Spleen (tissue), 11 donors: ENCODE measurements around the gene PLEKHG1. TPM values are rescaled to one million over a fixed set of nuclear protein-coding genes. Genes with fewer than 3 reads are reported as not detected.
A peak's percentile ranks its signal among the peaks of the same experiment; 100 is the strongest.

Experiments used
- DNase-seq: peaks from one replicate; pipeline ENCODE4 v3.0.0-alpha.2; 2020
- H3K27ac ChIP-seq, 8 donors: fragments of 200-600 bp; sonication (generic) in 7 of 8; 1 replicate in 4 of 8; 2 replicates in 4 of 8; pipeline versions ENCODE4 v1.5.0 to v1.8.0; 2016 to 2021; ENCODE audit warnings: inconsistent platforms in 4 of 8, mild to moderate bottlenecking in 4 of 8, moderate library complexity in 1 of 8
- H3K27me3 ChIP-seq, 7 donors: fragments of 200-600 bp; sonication (generic) in 6 of 7; replicated peaks in 1 of 7; 1 replicate in 4 of 7; 2 replicates in 3 of 7; pipeline versions ENCODE4 v1.5.0 to v1.8.0; 2016 to 2021; ENCODE audit warnings: inconsistent platforms in 3 of 7, mild to moderate bottlenecking in 1 of 7
- H3K36me3 ChIP-seq, 6 donors: fragments of 200-600 bp; sonication (generic) in 5 of 6; 1 replicate in 4 of 6; 2 replicates in 2 of 6; pipeline versions ENCODE4 v1.5.0 to v1.8.0; 2016 to 2021; ENCODE audit warnings: inconsistent platforms in 2 of 6
- H3K4me1 ChIP-seq, 6 donors: fragments of 200-600 bp; sonication (generic) in 5 of 6; 1 replicate in 3 of 6; 2 replicates in 3 of 6; pipeline versions ENCODE4 v1.5.0 to v1.8.0; 2016 to 2021; ENCODE audit warnings: inconsistent platforms in 3 of 6
- H3K4me3 ChIP-seq, 8 donors: fragments of 200-600 bp; sonication (generic) in 7 of 8; 1 replicate in 4 of 8; 2 replicates in 4 of 8; pipeline versions ENCODE4 v1.5.0 to v1.8.0; 2016 to 2021; ENCODE audit warnings: inconsistent platforms in 4 of 8, mild to moderate bottlenecking in 4 of 8, moderate library complexity in 2 of 8
- H3K9me3 ChIP-seq, 8 donors: fragments of 200-600 bp; sonication (generic) in 7 of 8; 1 replicate in 4 of 8; 2 replicates in 4 of 8; pipeline versions ENCODE4 v1.5.0 to v1.8.0; 2016 to 2021; ENCODE audit warnings: inconsistent platforms in 4 of 8
- CTCF ChIP-seq, 11 experiments: fragments of 200-600 bp in 7 of 11; fragments of 450-650 bp in 4 of 11; sonication (generic) in 4 of 11; IDR thresholded peaks in 8 of 11; conservative IDR thresholded peaks in 3 of 11; 1 replicate in 7 of 11; 2 replicates in 4 of 11; pipeline versions ENCODE4 v1.4.0 to v1.8.0; 2016 to 2021; ENCODE audit warnings: antibody characterized with exemption in 11 of 11, inconsistent platforms in 4 of 11, mild to moderate bottlenecking in 1 of 11
- POLR2A ChIP-seq, 3 donors: fragments of 450-650 bp; IDR thresholded peaks; one replicate each; pipeline ENCODE4 v1.5.1; 2017; ENCODE audit warnings: antibody characterized with exemption in 3 of 3, mild to moderate bottlenecking in 1 of 3
- POLR2AphosphoS5 ChIP-seq, 3 donors: sonication (generic); formaldehyde crosslinking; IDR thresholded peaks; one replicate each; pipeline ENCODE4 v1.5.1; 2017; ENCODE audit warnings: antibody characterized with exemption in 3 of 3
- WGBS, 5 donors: extraction: QIAGEN DNeasy Blood & Tissue Kit in 3 of 5; methylation state at CpG; one replicate each; pipeline versions ENCODE4 v1.1.5 to v1.1.7; 2013 to 2018; 5-methylcytosine and 5-hydroxymethylcytosine counted together
- intact Hi-C: fragments of 100-400 bp; cut with DNase I; formaldehyde crosslinking; loops from one replicate; pipeline ENCODE4 v1.15.0; 2023; ENCODE audit warnings: low total_unique reads
- polyA plus RNA-seq, 3 donors: library from polyadenylated mRNA; stranded (reverse); fragments of 200-250 nt; gene quantifications; one replicate each; pipeline ENCODE4 v1.2.1, GENCODE V29; 2013
- total RNA-seq, 7 donors: library from RNA; depleted of rRNA in 3 of 7; stranded (reverse); fragments of >200 nt in 3 of 7; fragmentation: NEBNext Ultra II Directional in 4 of 7; extraction: Animal tissue kit (Norgen Biotek cat#: 25700) in 4 of 7; gene quantifications; one replicate each; pipeline versions ENCODE4 v1.1.0 to v1.2.1, GENCODE V29; 2016 to 2021
- donor health status: healthy with polysubstance abuse.
- donor health status: DM: no; HTN: no; CAD: no; lungs with moderate emphysema.
- donor health status: DM: no; HTN: no; CAD: no.
- donor health status: Bipolar disorder and iron deficiency.
- donor health status: healthy.
- donor health status: DM: no; HTN: no; CAD: no.
- donor health status: DM: yes; HTN: yes; CAD: no.

Gene PLEKHG1
- total and polyA plus RNA-seq, 10 donors, result 14.2 to 361 (median 161) TPM

DNA sequence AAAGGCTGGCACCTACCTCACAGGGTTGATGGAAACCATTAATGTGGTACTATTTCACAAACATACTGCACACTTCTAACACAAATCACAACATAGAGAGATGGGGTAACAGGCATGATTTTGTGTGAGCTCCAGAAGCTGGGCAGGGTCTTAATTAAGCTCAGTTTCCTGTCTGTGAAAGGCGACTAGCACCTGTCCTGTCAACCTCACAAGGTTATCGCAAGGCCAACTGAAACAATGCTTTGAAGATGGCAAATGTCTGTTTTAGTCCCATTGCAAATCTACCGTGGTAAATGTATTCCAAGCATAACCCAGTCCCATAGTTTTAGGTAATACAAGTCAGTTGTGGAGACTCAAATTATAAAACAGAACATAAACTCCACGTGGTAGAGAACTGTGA lies 1.3 kb upstream of the PLEKHG1 start:
- intact Hi-C loops, result no loop called here

DNA sequence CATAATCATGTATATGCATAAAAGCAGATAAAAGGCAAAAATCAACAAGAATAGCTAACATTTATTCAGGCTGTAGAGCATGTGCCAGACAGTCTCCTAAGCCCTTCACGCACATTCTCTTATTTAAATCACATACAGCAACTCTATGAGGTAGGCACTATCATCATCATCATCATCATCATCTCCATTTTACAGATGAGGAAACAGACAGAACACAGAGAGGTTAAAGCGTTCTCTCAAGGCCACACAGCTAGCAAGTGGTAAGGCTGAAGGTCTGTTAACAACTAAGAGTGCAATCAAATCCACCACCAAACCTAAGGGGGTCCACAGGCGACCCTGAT lies 857 bp upstream of the PLEKHG1 start:
- Histone ChIP-seq H3K27me3 (peaks cover 0 to 46% (median 5%) of the 10 kb centered on the region in 7 donors), H3K9me3 (no peaks in the 10 kb centered on the region), H3K4me1 (peaks cover 12 to 65% (median 37%) of the 10 kb centered on the region in 6 donors), H3K4me3 (peak overlapping the region; percentile 69 to 89 (median 75)), H3K36me3 (no peaks in the 10 kb centered on the region), H3K27ac (peak overlapping the region; percentile 90 to 99 (median 96))
- 54 to 83% (median 64%) methylated on average over 3 of the region's 3 CpGs for WGBS, 5 donors
- TF ChIP-seq CTCF (IDR thresholded peaks at IDR 0.05 in 8 of 11, conservative IDR thresholded peaks at IDR 0.05 in 3 of 11), result no peak
- TF ChIP-seq POLR2A (IDR thresholded peaks at IDR 0.05), result no peak
- TF ChIP-seq POLR2AphosphoS5 (IDR thresholded peaks at IDR 0.05), result no peak
- intact Hi-C loops, result no loop called here
- no peak for DNase-seq

More for the DNA sequence above, 1.3 kb upstream of the PLEKHG1 start:
- Histone ChIP-seq H3K27me3 (peaks cover 0 to 46% (median 5%) of the 10 kb centered on the region in 7 donors), H3K4me3 (peak overlapping the region in 1 of 8 donors; percentile 89), H3K36me3 (no peaks in the 10 kb centered on the region), H3K4me1 (peaks cover 12 to 64% (median 36%) of the 10 kb centered on the region in 6 donors), H3K27ac (peak overlapping the region in 5 of 8 donors; percentile 96 to 99 (median 97)), H3K9me3 (no peaks in the 10 kb centered on the region)
- 64 to 71% (median 66%) methylated on average over 4 of the region's 4 CpGs for WGBS, 5 donors
- no peak for DNase-seq
- no peak for TF ChIP-seq POLR2AphosphoS5 (IDR thresholded peaks at IDR 0.05)
- no peak for TF ChIP-seq POLR2A (IDR thresholded peaks at IDR 0.05)
- TF ChIP-seq CTCF (IDR thresholded peaks at IDR 0.05 in 8 of 11, conservative IDR thresholded peaks at IDR 0.05 in 3 of 11), result no peak

- Histone ChIP-seq H3K4me3 (peak overlapping the region; percentile 69 to 89 (median 75)), H3K4me1 (peaks cover 12 to 66% (median 37%) of the 10 kb centered on the region in 6 donors), H3K27ac (peak overlapping the region; percentile 90 to 99 (median 96)), H3K9me3 (no peaks in the 10 kb centered on the region), H3K27me3 (peaks cover 0 to 46% (median 5%) of the 10 kb centered on the region in 7 donors), H3K36me3 (no peaks in the 10 kb centered on the region)
- no peak for DNase-seq
- intact Hi-C loops, result loop anchor here (10.0 kb wide), 1 partner anchor 185 kb away; no protein-coding TSS in a partner anchor
- WGBS, 5 donors, result 0 to 1% (median 1%) methylated on average over 15 to 38 of the region's 38 CpGs; no CpG with 5 or more reads in 1 of the 5 donors
- TF ChIP-seq POLR2A (IDR thresholded peaks at IDR 0.05), result no peak
- no peak for TF ChIP-seq POLR2AphosphoS5 (IDR thresholded peaks at IDR 0.05)
- no peak for TF ChIP-seq CTCF (IDR thresholded peaks at IDR 0.05 in 8 of 11, conservative IDR thresholded peaks at IDR 0.05 in 3 of 11)
Measured at GRCh38 chr6:150600010-150600300, 270 bp downstream of the PLEKHG1 start.

DNA sequence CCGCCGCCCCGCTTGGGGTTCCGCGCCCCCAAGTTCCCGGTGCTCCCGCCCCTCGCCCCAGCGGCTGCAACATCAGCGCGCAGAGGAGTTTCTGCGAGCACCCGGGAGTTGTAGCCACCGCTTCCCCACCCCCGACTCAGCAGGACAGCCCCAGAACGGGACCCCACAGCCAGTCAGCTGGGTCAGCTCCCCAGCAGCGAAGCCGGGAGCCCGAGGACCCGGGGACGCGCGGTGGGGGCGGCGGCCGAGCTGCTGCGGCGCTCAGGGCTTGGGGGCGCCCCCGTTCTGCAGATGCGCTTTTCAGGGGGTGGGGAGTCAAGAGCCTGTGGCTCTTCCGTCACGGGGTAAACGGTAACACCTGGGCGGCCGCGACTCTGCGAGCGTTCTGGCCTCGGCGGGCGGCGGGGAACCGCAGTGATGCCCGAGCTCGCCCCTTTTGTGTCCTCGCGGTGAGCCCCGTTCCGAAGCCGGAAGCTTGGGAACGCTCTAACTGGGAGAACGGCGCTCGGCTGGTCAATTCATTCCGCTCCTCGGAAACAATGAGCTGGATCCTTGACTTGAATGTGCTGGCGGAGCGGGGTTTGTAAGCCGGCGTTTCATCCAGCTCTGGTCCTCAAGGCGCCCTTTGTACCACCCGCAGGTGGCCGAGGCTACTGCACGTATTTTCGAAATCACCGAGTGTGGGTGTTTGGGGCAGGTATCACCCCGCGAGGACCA lies 774 bp downstream of the PLEKHG1 start:
- H3K4me1 ChIP-seq, result peaks cover 12 to 71% (median 37%) of the 10 kb centered on the region in 6 donors
- H3K4me3 ChIP-seq, result peak overlapping the region; percentile 69 to 89 (median 75)
- H3K27me3 ChIP-seq, result peaks cover 0 to 46% (median 5%) of the 10 kb centered on the region in 7 donors
- peak overlapping the region; percentile 90 to 99 (median 96) for H3K27ac ChIP-seq
- intact Hi-C loops, result loop anchor here (10.0 kb wide), 1 partner anchor 186 kb away; no protein-coding TSS in a partner anchor
- DNase-seq, result peak; percentile 95
- peak; percentile 85 to 87 (median 85) for TF ChIP-seq POLR2AphosphoS5 (IDR thresholded peaks at IDR 0.05)
- peak in 1 of 3 donors; percentile 26 for TF ChIP-seq POLR2A (IDR thresholded peaks at IDR 0.05)
- TF ChIP-seq CTCF (IDR thresholded peaks at IDR 0.05 in 8 of 11, conservative IDR thresholded peaks at IDR 0.05 in 3 of 11), result peak in 10 of 11 experiments; percentile 30 to 65 (median 54)
- WGBS, 5 donors, result 0 to 1% (median 1%) methylated on average over 19 to 69 of the region's 69 CpGs
- peaks cover 0 to 1% (median 0%) of the 10 kb centered on the region in 6 donors for H3K36me3 ChIP-seq
- H3K9me3 ChIP-seq, result no peaks in the 10 kb centered on the region
